Measurements from ENCODE around the gene PRSS38.

The PRSS38 gene

DNA sequence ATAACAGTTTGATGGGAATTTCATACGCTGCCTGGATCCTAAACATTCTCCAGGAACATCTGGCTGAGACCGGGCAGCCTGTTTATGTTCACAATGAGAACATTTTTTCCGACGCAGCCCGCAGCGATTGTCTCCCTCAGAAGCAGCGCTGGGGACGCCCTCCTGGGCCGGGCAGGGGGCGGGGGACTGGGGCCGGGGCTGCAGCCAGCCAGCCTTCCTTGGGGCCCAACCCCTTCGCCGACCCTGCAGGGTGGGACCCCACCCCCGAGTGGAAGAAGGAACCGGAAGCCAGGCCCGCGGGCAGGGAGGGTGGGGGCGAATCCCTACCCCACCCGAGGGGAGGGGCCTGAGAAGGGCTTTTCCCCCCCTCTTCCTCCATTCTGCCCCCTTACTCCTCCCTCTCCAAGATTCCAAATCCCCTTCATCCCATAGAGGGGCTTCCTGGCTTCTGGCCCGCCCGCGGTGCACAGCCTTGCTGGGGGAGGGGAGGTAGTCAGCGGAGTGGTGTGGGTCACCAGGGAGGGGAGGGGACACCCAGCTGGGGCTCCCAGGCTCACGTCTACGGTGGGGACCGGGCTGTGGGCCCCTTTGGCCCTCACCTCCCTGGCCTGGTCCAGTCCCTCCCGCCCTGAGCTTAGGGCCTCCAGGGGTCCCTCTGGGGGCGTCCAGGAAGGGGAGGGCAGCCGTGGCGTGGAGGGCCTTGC is 71.7 kb downstream of the PRSS38 start:
- DNase-seq = no peak

DNA sequence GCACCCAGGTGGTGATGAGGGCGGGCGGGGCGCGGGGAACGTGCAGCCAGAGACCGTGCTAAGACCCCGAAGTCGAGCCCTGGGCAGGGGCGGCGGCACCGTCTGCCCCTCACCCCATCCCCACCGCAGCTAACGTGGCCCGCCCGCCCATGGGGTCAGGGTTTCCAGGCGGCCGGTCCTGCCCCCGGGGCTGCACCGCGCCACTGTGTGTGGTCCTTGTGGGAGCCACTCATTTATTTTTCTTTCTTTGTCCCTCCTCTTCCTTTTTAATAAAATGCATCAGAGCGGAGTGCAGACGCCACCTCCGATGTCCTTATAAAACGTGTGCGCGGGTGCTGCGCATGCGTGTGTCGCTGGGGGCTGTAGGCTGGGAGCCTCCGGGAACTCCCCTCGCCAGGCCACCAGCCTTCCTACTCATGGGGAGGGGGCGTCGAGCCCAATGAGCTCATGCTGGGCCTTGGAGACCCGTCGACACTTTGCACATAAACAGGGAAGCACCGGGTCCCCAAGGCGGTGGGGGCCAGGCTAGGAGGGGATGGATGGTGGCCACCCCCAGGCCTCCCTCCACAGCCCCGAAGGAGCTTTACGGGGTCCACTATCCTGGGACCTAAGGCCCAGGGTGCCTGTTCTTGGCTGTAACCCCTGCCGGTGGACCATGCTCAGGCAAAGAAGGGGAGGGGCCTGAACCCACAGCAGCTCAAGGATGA is 72.4 kb downstream of the PRSS38 start:
- no peak for DNase-seq

DNA sequence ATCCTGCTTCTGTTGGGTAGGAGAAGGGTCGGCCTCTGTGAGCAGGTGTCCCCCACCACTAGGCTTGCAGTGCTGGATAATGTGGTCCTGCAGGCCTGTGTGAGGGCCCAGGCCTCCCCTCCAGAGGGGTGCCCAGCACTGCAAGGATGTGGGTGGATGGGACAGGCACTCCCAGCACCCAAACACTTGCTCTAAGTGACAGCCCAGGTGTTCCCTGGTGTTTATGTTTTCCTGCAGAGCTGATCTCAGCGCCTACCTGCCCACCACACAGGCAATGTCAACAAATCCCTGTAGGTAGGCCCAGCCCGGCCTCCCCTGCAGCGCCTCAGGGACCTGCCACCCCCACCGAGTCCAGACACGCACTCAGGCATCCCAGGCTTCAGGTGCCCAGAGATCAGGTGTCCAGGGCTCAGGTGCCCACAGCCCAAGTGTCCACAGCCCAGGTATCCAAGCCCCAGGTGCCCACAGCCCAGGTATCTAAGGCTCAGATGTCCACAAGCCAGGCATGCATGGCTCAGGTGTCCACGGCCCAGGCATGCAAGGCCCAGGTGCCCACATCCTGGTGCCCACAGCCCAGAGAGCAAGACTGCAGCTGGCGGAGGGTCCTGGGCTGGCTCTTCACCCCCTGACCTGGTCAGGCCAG is 73.0 kb downstream of the PRSS38 start:
- no peak for DNase-seq

DNA sequence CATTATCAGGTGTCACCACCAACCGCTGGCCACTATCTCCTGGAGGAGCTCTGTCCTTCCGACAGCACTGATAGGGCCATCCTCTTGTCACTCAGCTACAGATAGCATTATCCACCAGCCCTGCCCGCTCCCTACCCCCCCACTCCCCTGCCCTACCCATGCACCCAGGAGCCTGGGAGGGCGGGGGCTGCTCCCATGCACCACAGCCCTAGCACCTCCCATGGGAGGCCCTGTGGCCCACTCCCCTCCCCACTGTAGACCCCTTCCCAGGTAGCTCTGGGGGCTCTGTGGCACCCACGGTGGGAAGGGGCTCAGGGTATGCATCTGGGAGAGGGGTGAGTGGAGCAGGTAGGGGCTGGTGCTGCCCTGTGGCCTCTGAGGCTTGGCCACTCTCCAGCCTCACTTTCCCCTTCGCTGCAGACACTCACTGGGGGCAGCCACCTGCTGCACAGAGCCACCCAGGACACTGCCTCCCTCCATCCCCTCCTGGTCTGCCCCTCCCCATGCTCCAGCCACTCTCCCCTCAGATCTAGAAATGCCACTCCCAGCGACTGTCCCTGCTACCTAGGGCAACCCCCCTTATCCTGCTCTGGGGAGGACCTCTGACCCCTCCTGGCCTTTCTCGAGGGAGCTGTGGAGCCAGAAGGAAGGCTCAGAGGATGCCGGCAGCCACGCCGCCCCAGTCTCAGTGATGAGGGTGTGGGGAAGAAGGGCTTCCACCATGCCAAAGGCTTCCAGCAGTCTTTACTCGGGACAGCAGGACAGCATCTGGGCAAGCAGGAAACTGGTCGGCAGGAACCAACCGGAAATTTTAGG is 73.8 kb downstream of the PRSS38 start:
- no peak for DNase-seq

DNA sequence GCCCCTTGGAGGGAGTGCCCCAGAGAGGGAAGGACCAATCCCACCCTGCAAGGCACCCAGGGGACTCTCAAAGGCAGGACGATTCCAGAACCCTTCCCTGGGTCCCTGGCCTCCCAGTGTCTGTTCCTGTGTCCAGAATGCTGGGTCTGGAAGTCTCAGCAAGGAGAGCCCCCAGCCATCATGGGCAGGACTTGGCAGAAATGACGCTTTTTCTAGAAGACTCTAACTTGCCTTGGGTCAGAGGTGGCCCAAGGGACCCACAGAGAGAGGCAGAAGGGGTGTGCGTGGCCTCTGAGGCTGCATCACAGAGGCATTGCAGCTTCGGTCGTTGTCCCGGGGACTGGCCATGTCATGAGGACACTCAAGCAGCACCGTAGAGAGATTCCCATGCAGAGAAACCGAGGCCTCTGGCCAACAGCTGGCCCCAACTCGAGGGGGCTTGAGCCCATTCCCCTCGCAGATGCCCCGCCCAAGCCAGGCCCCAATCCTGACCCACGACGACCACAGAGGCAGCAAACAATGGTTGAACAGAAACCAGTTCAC is 74.5 kb downstream of the PRSS38 start:
- no peak for DNase-seq

GRCh38 chr1:227890451-227891222 is 75.2 kb downstream of the PRSS38 start:
- DNase-seq = no peak

- DNase-seq = no peak
These were observed 75.9 kb downstream of the PRSS38 start for GRCh38 chr1:227891223-227891954.

DNA sequence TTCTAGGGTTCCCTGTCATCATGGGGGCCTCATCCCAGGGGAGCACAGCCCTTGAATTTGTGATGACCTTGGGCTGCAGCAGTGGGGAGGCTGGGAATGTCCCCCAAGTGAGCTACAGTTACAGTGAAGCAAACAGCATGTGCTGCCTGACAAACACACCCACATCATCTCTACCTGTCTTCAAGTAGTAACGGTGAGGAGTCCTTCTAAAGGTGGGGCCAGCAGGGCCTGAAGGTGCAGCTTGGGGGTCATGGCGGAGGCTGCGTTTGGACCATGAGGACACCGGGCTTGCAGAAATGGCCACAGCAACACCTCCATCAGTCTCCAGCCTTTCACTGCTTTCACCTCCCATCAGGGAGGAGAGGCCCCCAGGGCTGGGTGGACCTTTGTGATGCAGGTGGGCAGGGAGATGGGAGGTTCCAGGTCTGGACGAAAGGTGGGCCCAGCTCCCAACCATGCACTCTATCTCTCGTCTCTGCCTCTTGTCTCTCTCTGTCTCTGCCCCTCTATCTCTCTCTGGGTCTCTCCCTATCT is 76.5 kb downstream of the PRSS38 start:
- no peak for DNase-seq

- no peak for DNase-seq
These were observed 77.2 kb downstream of the PRSS38 start for GRCh38 chr1:227892489-227893299.

GRCh38 chr1:227893300-227893948 is 77.9 kb downstream of the PRSS38 start:
- no peak for DNase-seq

DNA sequence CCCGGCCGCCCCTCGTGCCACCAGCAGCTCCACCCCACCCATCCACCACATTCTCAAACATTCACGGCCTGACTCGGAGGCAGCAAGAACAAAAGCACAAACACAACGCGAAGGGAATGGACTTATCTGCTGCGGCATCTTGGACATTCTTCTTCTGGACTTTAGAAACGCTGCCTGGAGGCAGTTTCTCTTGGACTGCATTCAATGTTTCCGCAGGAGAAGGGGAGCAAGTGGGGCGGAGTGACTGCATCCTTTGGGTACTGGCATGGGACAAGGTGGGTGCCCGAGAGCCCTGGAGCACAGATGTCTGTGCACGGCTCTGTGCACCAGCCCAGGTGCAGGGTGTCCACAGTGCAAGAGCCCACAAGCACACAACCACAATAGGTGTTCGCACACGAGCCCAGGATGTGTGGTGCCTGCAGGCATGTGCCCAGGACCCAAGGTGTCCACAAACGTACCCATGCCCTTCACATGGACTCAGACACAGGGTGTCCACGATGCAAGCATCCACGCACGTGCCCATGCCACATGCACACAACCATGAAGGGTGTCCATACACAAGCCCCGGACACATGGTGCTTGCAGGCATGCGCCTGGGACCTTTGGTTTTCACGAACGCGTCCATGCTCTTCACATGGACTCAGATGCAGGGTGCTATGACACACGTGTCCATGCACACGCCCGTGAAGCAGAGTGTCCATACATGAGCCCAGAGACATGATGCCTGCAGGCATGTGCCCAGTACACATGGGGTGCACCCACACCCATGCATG is 78.7 kb downstream of the PRSS38 start:
- no peak for DNase-seq

DNA sequence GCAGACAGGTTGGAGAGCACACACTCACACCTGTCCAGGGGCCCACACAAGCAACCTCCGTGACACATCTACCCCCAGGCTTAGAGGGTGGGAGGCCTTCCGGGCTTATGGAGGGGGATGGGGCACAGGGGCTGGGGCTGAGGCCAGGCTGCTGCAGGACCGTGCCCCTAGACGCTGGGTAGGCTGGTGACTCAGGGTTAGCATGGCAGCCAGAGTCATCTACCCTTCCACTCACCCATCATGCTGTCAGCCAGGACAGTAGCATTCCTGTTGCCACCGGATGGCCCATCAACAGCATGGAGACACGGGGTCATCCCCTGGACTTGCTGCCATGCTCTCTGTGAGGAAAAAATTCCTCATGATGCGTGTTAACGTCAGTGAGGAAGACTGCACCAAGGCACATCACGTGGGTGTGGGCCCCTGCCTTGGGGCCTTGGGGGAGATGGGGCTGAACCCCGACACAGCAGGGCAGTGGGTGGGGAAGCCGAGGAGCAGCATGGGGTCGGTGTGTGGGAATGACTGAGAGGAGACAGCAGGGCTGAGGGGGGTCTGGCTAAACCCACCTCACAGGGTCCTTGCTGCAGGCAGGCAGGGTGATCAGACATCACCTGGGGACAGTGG is 79.5 kb downstream of the PRSS38 start:
- no peak for DNase-seq

Data from NCI-H1436 (cell line).